Measurements from ENCODE around the gene SDR42E2. TPM values are rescaled to one million over a fixed set of nuclear protein-coding genes. Genes with fewer than 3 reads are reported as not detected.

The SDR42E2 gene
- total and polyA plus RNA-seq, 2 of the 4 experiments (the other 2 are of a cell fraction), result not detected

GRCh38 chr16:22195445-22195694, 33.1 kb downstream of the SDR42E2 start:
- Histone ChIP-seq H3K4me1 (ENCODE audit: control insufficient read depth, insufficient read depth, low read length) (peaks cover 4% of the 10 kb centered on the region), H3K27ac (ENCODE audit: insufficient read depth, low read length) (no peak overlapping the region), H4K8ac (ENCODE audit: low read depth in 2 of 2, low read length in 2 of 2) (no peak overlapping the region), H3K9me1 (ENCODE audit: insufficient read depth, low read length) (peaks cover 14% of the 10 kb centered on the region), H3K18ac (ENCODE audit: low read depth, low read length) (no peak overlapping the region), H2AFZ (replicated peaks; ENCODE audit: low read length, poor library complexity) (peak overlapping the region; percentile 91), H3K27me3 (ENCODE audit: control insufficient read depth, insufficient read depth, low read length) (no peaks in the 10 kb centered on the region), H3K23ac (ENCODE audit: low read depth, low read length) (no peak overlapping the region), H3K56ac (ENCODE audit: extremely low read depth, insufficient read depth, low read length) (no peak overlapping the region), H2AK9ac (replicated peaks; ENCODE audit: low read depth, low read length, poor library complexity) (peak overlapping the region; percentile 20), H3K9ac (ENCODE audit: low read depth, low read length) (no peak overlapping the region), H2BK5ac (ENCODE audit: low read depth, low read length, poor library complexity, severe bottlenecking) (no peak overlapping the region), H2AK5ac (ENCODE audit: low read depth, low read length) (no peak overlapping the region), H3K4me2 (ENCODE audit: low read depth, low read length) (no peak overlapping the region), H3K9me3 (ENCODE audit: control insufficient read depth, insufficient read depth, low read length) (no peaks in the 10 kb centered on the region), H2BK15ac (ENCODE audit: low read depth, low read length) (no peak overlapping the region), H3K4ac (ENCODE audit: low read depth, low read length) (no peak overlapping the region), H4K20me1 (ENCODE audit: insufficient read depth, low read length) (no peaks in the 10 kb centered on the region), H3K36me3 (ENCODE audit: control insufficient read depth, insufficient read depth, low read length) (no peaks in the 10 kb centered on the region), H2BK20ac (ENCODE audit: low read depth, low read length) (no peak overlapping the region), H4K91ac (ENCODE audit: insufficient read depth, low read depth, low read length) (no peak overlapping the region), H4K5ac (ENCODE audit: low read depth, low read length) (no peak overlapping the region), H3K79me1 (ENCODE audit: low read depth in 1 of 2, low read length in 2 of 2) (peaks cover 0 to 3% of the 10 kb centered on the region in 2 experiments; a peak in 1 of 4 replicates), H3K14ac (replicated peaks; ENCODE audit: low read depth, low read length) (no peak overlapping the region), H2BK120ac (ENCODE audit: low read depth, low read length) (no peak overlapping the region), H3K4me3 (ENCODE audit: insufficient read depth, low read depth, low read length) (no peak overlapping the region)
- intact Hi-C loops (cut with micrococcal nuclease), result no loop called here
- POLR2A ChIA-PET (ENCODE audit: unreplicated experiment), result no interaction called here
- TF ChIP-seq FOS (IDR thresholded peaks at IDR 0.05; ENCODE audit: low read depth, low read length), result no peak
- no peak for TF ChIP-seq CEBPB (IDR thresholded peaks at IDR 0.05; ENCODE audit: low read depth, low read length)
- TF ChIP-seq USF2 (IDR thresholded peaks at IDR 0.05; ENCODE audit: low read depth, low read length), result no peak
- no peak for TF ChIP-seq MXI1 (IDR thresholded peaks at IDR 0.05; ENCODE audit: borderline replicate concordance, low read depth, low read length)
- no peak for TF ChIP-seq MAZ (IDR thresholded peaks at IDR 0.05; ENCODE audit: borderline replicate concordance, low read depth, low read length)
- no peak for TF ChIP-seq MAFK (IDR thresholded peaks at IDR 0.05; ENCODE audit: low read depth, low read length)
- TF ChIP-seq RCOR1 (IDR thresholded peaks at IDR 0.05; ENCODE audit: insufficient replicate concordance, low read length), result no peak
- TF ChIP-seq CTCF (conservative IDR thresholded peaks at IDR 0.05; ENCODE audit: low read depth, low read length), result no peak
- no peak for TF ChIP-seq RAD21 (IDR thresholded peaks at IDR 0.05; ENCODE audit: low read length)
- TF ChIP-seq NFE2L2 (IDR thresholded peaks at IDR 0.05; ENCODE audit: low read depth, low read length), result no peak
- TF ChIP-seq RFX5 (IDR thresholded peaks at IDR 0.05; ENCODE audit: low read depth, low read length), result no peak
- no peak for TF ChIP-seq POLR2A (IDR thresholded peaks at IDR 0.05; ENCODE audit: low read depth, low read length)
- TF ChIP-seq CHD1 (IDR thresholded peaks at IDR 0.05; ENCODE audit: low read depth, low read length), result no peak
- no peak for ATAC-seq (ENCODE audit: low read depth)
- CTCF ChIA-PET, result no interaction called here
- DNase-seq, result no peak
- in situ Hi-C loops (cut with MboI; ENCODE audit: low sequenced_read_pairs), result no loop called here
- dilution Hi-C loops (cut with HindIII; ENCODE audit: low sequenced_read_pairs, unreplicated experiment), result no loop called here
- no TSS peak for BruUV-seq (replicated peaks)

Data from IMR-90 (cell line).